ENCODE results near the gene NUTM2D.
"Not testable (repeated sequence)": the region's sequence is repeated elsewhere in the genome, so short reads cannot be mapped to it uniquely, and the experiment has no call there.

Gene NUTM2D

DNA sequence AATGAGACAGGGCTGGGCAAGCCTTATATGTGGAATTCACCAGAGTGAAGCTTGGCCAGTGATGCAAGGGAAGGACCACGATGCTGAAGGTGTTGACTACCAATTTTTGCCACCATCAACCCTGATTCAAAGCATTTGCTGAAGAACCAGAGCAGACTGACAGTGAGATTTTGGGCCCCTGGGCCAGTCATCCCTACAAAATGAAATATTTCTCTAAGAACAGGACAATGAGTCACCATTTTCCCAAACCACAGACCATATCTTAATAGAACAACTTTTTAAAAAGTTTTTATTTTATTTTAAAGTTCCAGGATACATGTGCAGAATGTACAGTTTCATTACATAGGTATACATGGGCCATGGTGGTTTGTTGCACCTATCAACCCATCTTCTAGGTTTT lies 16.5 kb downstream of the NUTM2D start:
- H3K27ac ChIP-seq: not testable (repeated sequence)

DNA sequence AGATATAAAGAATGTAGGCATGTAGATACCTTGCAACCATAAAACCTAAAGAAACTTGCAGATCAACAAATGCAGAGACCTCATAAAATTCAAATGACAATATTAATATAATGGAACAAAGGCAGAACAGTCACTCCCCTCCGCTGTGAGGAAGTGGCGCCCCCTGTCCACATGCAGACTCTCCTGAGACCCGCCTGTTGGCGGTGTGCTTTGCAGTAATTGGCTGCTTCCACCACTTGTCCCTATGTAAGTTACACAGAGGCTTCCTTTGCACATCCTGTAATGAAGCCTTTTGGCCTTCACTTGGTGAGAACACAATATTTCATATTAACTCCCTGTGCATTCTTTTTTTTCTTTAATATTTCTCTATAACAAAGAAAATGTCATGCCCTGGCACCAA lies 21.6 kb downstream of the NUTM2D start:
- not testable (repeated sequence) for H3K27ac ChIP-seq

DNA sequence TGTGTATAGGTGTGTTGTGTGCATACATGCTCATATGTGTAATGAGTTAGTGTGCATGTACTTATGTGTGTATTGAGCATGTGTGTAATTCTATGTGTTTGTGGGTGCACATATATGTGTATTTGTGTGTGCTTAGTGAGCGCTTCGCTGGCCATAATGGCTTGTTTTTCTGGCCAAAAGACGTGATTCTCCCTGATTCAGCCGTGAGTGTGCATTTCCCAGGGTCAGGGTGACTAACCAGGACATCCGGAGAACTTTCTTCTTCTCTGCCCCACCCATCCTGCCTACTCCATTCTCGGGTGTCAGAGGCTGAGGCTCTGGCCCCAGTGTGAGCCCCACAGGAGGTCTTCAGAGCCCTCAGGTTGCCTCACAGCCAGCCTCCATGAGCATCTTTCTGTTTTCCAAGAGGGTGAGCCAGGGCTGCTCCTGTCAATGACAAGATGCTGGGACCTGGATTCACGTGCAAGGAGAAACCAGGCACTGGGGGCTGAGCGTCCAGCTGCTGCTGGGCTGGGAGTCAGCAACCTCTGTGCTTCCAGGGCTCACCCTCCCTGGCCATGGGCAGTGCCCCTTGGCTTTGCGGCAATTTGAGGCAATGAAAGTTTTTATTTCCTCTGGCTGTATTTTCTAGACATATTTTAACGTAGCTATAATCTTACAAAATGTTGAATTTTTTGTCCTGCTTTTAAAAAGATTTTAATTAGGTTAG lies 25.8 kb downstream of the NUTM2D start:
- not testable (repeated sequence) for H3K27ac ChIP-seq

DNA sequence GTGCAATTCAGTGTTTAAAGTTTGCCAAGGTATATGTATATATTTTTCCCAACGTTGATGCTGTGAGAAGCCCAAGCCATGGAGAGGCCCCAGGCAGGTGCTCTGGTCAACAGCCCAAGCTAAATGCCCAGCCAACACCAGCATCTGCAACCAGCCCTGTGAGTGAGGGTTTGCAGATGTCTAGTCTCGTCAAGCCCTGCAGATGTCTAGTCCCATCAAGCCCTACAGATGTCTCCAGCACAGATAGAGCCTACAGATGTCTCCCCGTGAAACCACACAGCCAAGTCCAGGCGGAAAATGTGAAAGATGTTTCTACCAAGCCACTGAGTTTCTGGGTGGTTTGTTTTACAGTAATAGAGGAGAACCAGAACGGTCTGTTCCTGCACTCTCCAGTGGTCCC lies 26.7 kb downstream of the NUTM2D start:
- H3K27ac ChIP-seq: not testable (repeated sequence)

DNA sequence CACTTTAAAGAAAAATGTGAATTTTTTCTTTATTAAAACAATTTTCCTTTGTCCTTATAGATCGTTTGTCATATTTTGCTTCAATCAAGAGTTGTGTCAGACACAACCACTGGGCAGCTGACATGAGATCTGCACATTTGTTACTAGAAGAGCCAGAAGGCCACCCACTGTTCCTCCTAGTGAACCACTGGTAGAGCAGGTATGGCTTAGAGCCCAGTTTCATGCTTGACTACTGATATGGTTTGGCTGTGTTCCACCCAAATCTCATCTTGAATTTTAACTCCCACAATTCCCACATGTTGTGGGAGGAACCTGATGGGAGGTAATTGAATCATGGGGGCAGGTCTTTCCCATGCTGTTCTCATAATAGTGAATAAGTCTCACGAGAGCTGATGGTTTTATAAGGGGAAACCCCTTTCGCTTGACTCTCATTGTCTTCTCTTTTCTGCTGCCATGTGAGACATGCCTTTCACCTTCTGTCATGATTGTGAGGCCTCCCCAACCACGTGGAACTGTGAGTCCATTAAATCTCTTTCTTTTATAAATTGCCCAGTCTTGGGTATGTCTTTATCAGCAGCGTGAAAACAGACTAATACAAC lies 28.3 kb downstream of the NUTM2D start:
- H3K27ac ChIP-seq: not testable (repeated sequence)

DNA sequence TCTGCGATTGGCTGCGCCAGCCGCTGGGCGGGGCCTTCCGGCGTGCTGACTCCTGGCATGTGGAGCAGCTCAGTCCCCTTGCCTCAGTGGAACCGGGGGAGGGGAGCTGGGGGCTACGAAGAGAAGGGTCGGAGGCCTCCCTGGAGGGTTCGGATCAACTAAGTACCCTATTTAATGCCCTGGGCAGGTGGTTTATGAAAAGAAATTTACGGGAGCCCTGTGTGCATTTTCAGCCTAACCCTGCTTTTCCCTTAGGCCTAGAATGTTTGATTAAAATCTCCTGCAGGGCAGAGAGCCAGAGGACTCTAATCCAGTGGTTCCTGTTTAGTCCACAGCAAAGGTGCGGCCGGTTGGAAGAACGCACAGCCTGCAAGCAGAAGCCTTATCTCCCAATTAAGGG lies 33.8 kb downstream of the NUTM2D start:
- not testable (repeated sequence) for H3K27ac ChIP-seq

DNA sequence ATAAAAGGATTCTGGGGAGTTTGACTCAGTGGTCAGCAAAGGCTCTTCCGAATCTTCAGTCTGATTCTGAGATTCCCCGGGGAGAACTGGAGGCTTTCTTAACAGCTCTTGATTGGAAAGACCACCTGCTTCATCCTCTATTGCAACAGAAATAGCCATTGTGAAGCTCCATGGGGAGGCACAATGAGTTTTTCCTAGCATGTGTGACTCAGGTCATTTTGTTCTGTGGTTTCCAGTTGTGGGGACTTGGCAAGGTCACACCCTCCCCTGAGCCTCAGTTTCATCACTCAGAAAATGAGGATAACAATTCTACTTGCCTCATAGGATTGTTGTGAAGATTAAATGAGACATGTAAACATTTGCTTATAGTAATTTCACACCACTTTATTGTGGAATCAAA lies 38.7 kb downstream of the NUTM2D start:
- H3K27ac ChIP-seq: not testable (repeated sequence)

DNA sequence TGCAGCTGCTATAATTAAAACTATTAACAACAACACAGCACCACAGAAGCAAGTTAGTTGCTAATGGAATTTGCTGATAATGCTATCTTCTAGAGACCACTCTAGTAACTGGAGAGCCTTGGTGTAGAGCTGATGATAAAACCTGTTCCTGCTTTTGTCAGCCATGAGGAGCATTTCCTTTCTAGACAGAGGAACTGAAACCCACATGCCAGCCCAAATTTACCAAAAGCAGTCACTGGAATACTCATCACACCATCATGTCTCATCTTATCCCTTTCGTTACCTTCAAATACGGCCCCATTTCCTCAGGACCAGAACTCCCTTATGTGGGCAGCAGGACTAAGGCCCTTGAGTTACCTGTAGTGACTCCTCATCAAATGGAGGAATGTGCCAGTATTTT lies 40.9 kb downstream of the NUTM2D start:
- H3K27ac ChIP-seq: not testable (repeated sequence)

DNA sequence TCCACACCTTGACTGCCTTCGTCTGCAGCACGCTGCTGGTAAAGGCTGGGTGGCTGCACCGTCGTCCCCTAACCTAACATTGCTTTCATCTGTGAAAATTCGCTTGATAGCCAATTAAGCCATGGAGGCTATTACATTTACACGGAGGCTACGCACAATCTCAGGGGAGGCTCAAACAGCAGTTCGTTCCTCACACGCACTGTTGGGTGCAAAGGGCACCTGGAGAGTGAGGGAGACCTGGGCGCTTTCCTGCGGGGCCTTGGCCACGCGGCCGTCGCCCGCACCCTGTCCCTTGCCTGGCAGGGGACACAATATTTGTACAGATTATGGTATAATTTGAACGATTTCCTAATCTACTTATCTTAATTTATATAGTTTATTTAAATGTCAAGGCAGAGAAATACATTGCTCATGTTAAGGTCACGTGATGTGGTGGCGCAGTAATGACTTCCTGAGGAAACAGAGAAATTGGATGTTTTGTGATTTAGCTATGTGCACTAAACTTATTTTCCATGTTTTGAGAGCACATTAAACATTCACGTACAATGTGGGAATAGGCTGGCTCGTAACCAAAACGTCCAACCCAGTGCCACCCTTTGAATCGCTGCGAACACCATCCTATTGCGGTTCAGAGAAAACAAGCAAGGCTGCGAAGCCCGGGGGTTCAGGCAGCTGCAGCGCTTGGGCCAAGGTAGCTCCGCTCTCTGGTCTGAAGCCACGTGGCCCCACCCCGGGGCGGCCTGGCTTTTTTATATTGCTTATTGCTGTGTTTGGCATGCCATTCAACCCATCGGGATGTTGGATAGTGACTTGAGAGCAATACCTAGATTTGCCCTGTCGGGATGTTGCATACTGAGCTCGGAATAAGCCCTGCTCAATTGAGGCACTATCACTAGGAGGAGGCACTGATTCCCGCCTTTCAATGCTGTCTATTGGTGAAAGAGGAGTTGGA lies 50.2 kb downstream of the NUTM2D start:
- not testable (repeated sequence) for H3K27ac ChIP-seq

DNA sequence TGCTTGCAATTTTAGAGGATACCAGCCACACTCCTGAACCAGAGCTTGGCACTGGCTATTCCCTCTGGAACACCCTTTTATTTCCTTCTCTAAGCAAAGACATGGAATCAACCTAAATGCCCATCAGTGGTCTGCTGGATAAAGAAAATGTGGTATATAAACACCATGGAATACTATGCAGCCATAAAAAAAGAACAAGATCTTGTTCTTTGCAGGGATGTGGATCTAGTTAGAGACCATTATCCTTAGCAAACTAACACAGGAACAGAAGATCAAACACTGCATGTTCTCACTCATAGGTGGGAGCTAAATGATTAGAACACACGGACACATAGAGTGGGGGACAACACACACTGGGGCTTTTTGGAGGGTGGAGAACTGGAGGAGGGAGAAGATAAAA lies 56.4 kb downstream of the NUTM2D start:
- not testable (repeated sequence) for H3K27ac ChIP-seq
